Peyer's patch (tissue), 4 donors: Measurements from ENCODE around the gene TIAM2.

ENCODE experiments used
- POLR2A ChIP-seq, 2 donors: fragments of 450-650 bp; IDR thresholded peaks; one replicate each; pipeline ENCODE4 v1.5.1; 2017; ENCODE audit warnings: antibody characterized with exemption in 2 of 2, mild to moderate bottlenecking in 2 of 2, moderate library complexity in 2 of 2
- TF ChIP-seq, protein P1 (sequence below), 6 experiments: fragments of 450-650 bp in 4 of 6; fragments of 200-600 bp in 2 of 6; sonication (generic) in 1 of 6; IDR thresholded peaks; one replicate each; pipeline ENCODE4 v1.5.1; 2017 to 2019; ENCODE audit warnings: antibody characterized with exemption in 6 of 6, mild to moderate bottlenecking in 3 of 6, moderate library complexity in 1 of 6

DNA sequence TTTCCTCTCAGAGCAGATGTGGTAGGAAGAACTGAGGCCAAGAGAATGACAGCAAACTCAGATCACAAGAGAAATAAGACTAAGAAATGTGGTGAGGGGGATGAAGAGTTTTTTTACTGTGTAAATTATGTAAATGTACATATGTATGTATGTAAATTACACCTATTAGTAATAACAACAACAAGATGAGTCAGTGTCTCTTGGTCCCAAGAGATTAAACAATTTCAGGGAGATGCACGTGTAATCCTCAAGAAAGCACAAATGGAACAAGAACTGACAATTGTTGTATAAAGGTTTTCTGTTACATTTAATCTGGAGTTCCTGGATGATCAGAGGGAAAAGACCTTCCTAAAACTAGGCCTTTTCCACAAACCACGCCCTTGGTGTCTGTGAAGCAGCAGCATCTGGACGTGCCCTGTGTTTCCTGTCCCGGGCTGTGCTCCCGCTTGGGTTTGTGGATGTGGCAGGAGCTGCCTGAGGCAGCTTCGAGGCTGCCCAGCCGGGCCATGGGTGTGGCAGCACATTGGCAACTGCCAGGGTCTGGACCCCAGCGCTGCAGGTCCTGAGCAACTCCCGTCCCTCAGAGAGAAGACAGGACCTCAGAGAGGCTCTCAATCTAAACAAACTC is 269.7 kb downstream of the TIAM2 start:
- TF ChIP-seq, protein P1, sequence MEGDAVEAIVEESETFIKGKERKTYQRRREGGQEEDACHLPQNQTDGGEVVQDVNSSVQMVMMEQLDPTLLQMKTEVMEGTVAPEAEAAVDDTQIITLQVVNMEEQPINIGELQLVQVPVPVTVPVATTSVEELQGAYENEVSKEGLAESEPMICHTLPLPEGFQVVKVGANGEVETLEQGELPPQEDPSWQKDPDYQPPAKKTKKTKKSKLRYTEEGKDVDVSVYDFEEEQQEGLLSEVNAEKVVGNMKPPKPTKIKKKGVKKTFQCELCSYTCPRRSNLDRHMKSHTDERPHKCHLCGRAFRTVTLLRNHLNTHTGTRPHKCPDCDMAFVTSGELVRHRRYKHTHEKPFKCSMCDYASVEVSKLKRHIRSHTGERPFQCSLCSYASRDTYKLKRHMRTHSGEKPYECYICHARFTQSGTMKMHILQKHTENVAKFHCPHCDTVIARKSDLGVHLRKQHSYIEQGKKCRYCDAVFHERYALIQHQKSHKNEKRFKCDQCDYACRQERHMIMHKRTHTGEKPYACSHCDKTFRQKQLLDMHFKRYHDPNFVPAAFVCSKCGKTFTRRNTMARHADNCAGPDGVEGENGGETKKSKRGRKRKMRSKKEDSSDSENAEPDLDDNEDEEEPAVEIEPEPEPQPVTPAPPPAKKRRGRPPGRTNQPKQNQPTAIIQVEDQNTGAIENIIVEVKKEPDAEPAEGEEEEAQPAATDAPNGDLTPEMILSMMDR (IDR thresholded peaks at IDR 0.05), result no peak
- no peak for TF ChIP-seq POLR2A (IDR thresholded peaks at IDR 0.05)
